Caki2 (cell line): ENCODE results near the gene SLCO4A1. TPM values are rescaled to one million over a fixed set of nuclear protein-coding genes. Genes with fewer than 3 reads are reported as not detected.
A peak's percentile ranks its signal among the peaks of the same experiment; 100 is the strongest.
"Not testable (repeated sequence)": the region's sequence is repeated elsewhere in the genome, so short reads cannot be mapped to it uniquely, and the experiment has no call there.

Experiments
- DNase-seq: peaks from one replicate; pipeline ENCODE4 v3.0.0-alpha.2; 2015; ENCODE audit warnings: low read depth
- in situ Hi-C: cut with HindIII; loops from 2 replicates; pipeline ENCODE4 v1.10.0; 2016; ENCODE audit warnings: low sequenced_read_pairs, low pct_unique_long_range_greater_than_20kb, mixed read lengths
- total RNA-seq: library from RNA; depleted of rRNA; stranded (reverse); fragments of >200 nt; shearing (Covaris generic); gene quantifications from 2 replicates; pipeline ENCODE4 v1.2.3, GENCODE V29; 2014; ENCODE audit warnings: low replicate concordance

The SLCO4A1 gene
- total RNA-seq, 1 experiment from 2014 or later, result 77.6 TPM

DNA sequence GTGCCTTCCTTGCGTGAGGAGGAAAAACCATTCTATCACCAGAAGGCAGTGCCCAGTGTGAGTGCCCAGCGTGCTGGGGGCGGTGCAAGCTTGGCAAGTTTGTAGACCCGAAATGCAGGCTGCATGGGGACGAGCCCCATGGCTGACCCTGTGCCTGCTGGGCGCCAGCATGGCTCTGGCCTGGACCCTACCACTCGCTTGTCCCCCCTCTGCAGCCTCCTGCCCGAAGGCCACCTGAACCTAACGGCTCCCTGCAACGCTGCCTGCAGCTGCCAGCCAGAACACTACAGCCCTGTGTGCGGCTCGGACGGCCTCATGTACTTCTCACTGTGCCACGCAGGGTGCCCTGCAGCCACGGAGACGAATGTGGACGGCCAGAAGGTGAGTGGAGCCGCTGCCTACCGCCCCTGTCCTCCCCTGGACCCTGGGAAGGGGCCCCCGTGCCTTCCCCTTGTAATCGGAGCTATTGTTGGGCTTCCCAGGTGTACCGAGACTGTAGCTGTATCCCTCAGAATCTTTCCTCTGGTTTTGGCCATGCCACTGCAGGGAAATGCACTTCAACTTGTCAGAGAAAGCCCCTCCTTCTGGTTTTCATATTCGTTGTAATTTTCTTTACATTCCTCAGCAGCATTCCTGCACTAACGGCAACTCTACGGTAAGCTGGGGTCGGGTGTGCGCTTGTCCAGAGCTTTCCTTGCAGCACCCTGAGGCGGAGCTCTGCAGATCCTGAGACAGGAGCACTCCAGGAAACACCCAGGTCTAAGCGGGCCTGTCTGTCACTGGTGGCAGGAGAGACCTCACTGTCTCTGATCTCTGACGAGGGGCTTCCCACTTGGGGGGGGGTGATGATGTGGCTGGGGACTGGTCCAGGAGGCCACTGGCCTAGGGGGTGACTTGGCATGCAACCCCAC, 25.5 kb downstream of the SLCO4A1 start:
- in situ Hi-C loops, result no loop called here
- DNase-seq, result no peak

DNA sequence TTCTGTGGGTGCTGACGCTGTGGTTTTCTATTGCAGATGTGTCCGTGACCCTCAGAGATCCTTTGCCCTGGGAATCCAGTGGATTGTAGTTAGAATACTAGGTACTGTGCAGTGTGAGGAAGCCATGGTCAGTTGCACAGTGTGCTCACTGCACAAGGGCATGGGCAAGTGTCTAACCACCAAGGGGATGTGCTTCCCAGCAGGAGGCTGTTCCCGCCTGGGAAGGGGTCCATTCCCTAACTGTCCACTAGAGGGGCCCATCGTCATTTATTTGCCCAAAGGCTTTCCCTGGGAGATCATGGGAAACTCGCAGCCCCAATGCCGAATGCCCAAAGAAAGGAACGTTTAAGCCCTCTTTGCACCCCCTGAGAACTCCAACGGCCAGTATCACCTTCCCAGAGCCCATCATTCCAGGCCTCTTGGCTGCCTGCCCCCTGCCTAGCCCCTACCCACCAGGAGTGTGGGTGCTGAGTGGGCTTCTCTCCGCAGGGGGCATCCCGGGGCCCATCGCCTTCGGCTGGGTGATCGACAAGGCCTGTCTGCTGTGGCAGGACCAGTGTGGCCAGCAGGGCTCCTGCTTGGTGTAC, 26.2 kb downstream of the SLCO4A1 start:
- DNase-seq, result peak; percentile 65
- in situ Hi-C loops, result no loop called here

DNA sequence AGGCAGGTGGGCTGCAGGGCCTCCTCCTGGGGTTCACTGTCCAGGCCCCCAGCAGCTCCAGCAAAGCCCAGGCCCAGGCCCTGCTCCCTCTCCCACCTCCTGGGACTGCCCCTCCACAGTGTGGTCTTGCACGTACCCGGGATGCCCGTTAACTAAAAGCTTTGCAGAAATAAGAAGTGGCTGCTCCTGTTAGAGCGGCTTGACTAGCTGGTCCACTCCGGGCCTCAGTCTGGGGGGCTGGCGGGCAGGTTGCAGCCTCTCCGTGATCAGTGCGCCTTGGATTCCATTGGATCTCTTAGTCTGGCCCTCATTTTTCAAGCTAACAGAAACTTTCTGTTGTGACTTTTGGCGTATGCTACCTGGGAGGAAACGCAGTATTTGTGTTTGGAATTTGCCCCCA, 26.9 kb downstream of the SLCO4A1 start:
- in situ Hi-C loops, result no loop called here
- DNase-seq, result no peak

DNA sequence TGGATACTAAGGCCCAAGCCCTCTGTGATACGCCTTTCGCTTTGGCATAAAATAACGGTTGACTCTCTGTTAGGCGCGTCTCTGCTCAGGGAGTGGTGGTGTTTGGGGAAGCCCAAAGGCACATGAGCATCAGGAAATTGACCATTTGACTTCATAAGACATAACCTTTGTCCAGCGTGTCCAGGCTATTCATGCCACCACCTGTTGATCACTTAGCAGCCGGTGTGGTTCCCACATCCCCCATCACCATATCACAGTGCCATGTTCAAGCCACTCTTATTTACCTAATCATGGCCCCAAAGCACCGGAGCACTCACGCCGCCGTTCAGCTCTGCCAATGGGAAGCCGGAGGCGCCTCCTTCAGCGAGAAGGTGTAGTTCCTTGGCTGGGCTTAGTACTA, 27.9 kb downstream of the SLCO4A1 start:
- in situ Hi-C loops, result no loop called here
- no peak for DNase-seq

DNA sequence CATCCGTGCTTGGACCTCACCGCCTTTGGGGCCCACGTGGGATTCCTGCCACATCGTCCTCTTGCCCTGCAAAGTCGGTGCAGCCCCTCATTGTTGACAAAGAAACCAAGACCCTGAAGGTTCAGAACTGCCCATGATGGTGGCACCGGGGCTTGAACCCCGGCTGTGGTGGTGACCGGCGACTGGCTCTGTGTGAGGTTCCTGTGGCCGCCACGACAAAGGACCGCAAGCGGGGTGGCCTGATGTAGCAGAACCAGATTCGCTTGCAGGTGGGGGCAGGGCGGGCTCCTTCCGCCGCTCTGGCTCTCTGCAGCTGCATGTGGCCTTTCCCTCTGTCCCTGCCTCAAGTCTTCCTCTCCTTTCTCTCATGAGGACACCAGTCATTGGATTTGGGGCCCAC, 28.7 kb downstream of the SLCO4A1 start:
- no peak for DNase-seq
- in situ Hi-C loops, result no loop called here

DNA sequence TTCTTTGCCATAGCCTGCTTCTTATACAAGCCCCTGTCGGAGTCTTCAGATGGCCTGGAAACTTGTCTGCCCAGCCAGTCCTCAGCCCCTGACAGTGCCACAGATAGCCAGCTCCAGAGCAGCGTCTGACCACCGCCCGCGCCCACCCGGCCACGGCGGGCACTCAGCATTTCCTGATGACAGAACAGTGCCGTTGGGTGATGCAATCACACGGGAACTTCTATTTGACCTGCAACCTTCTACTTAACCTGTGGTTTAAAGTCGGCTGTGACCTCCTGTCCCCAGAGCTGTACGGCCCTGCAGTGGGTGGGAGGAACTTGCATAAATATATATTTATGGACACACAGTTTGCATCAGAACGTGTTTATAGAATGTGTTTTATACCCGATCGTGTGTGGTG, 29.5 kb downstream of the SLCO4A1 start:
- DNase-seq, result no peak
- in situ Hi-C loops, result no loop called here

DNA sequence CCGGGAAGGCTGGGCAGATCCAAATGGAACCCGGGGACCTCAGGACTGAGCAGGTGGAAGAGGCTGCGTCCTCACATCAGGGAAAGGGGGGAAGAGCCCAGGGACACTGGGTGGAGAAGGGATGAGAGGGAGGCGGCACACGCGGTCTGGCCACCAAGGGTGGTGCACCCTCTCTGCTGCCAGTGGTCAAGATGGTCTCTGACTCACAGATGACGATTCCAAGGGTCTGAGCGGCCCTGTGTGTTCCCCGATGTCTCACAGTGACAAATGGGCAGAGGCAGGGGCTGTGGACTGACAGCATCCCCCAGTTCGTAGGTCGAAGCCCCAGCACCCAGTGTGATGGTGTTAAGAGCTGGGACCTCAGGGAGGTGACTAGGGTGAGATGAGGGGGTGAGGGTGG, 32.1 kb downstream of the SLCO4A1 start:
- DNase-seq, result no peak
- in situ Hi-C loops, result no loop called here

- in situ Hi-C loops, result no loop called here
- DNase-seq, result no peak
Measured at GRCh38 chr20:62675156-62675876, 33.0 kb downstream of the SLCO4A1 start.

- in situ Hi-C loops, result no loop called here
- no peak for DNase-seq
Measured at GRCh38 chr20:62675877-62676260, 33.6 kb downstream of the SLCO4A1 start.

DNA sequence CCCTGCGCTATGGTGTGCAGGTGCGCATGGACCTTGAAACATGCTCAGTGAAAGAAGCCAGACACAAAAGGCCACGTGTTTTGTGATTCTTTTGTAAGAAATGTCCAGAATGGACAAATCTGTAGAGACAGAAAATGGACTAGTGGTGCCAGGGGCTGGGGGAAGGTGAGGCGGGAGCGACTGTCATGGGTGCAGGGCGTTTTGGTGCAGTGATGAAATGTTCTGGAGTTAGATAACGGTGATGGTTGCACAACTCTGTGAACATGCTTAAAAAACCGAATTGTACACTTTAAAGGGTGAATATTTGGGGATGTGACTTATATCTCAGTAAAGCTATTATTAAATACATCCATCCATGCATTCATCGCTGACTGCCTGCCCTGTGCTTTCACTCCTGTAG, 34.7 kb downstream of the SLCO4A1 start:
- no peak for DNase-seq
- in situ Hi-C loops, result no loop called here

- no peak for DNase-seq
- in situ Hi-C loops, result no loop called here
Measured at GRCh38 chr20:62677678-62678077, 35.4 kb downstream of the SLCO4A1 start.

DNA sequence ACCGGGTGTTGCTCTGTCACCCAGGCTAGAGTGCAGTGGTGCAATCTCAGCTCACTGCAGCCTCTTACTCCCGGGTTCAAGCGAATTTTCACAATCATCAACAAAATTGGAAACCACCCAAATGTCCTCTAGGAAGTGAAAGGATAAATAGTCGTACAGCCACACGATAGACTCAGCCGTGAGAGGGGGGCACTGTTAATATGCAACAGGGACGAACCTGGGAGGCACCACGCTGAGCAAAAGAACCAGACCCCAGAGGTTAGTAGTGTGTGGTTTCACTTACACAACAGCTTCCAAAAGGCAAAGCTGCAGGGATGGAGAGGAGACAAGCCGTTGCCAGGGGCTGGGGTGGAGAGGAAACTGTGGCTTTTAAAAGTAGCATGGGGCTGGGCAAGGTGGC, 36.2 kb downstream of the SLCO4A1 start:
- in situ Hi-C loops, result no loop called here
- DNase-seq, result no peak

- DNase-seq, result no peak
- in situ Hi-C loops, result no loop called here
Measured at GRCh38 chr20:62679978-62680589, 37.8 kb downstream of the SLCO4A1 start.

- no peak for DNase-seq
- in situ Hi-C loops, result no loop called here
Measured at GRCh38 chr20:62682912-62683517, 40.7 kb downstream of the SLCO4A1 start.

DNA sequence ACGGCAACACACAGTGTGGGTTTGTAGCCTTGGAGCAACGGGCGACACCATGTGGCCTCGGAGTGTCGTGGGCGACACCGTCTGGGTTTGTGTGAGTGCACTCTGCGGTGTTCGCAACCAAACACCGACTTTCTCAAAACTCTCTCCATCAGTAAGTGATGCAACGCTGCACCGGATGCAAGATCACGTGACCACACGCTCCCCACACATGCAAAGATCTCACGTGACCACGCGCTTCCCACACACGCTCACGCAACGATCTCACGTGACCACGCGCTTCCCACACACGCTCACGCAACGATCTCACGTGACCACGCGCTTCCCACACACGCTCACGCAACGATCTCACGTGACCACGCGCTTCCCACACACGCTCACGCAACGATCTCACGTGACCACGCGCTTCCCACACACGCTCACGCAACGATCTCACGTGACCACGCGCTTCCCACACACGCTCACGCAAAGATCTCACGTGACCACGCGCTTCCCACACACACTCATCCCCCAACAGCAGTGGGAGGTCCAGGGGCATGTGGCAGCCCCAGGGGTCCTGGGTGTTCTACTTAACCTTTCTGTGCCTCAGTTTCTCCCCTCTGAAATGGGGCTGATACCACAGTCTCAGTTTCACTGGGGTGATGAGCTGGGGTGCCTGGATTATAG, 41.5 kb downstream of the SLCO4A1 start:
- DNase-seq, in situ Hi-C loops: not testable (repeated sequence)

GRCh38 chr20:62684981-62685380, 42.7 kb downstream of the SLCO4A1 start:
- no peak for DNase-seq
- in situ Hi-C loops, result no loop called here

DNA sequence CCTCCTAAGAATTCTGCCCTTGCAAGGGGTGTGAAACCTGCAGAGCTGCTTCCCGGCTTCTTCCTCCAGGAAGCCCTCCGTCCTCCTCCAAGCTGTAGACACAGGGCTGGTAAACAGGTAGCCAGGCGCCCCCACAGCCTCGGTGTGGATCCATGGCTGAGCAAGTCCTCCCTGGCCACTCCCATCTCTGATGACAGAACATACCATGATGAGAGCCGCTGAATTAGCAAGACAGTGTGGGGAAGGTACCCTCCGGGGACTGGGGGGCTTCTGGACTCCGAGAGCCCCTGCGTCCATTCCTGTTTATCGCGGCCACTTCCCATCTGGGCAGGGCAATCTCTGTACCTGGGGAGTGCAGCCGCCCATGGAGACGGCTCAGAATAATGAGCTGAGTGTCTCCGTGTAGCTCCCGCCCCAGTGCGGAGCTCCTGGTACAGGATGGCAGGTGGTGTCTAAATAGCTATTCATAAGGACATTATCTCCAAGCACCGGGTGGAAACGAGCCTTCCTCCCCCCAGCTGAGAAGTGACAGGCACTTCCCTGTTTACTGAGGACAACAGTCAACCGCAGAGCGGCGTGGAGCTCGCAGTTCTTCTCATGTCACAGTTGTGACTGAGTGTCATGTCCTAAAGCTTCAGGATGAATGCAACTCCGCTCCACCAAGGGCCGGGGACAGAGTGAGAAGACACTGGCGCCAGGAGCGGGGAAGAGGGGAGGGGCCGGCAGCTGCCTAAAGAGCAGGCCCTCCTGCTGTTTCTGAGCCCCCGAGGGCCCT, 43.7 kb downstream of the SLCO4A1 start:
- in situ Hi-C loops, result no loop called here
- no peak for DNase-seq
